ENCODE results near the gene NPC1L1.
"Not testable (repeated sequence)": the region's sequence is repeated elsewhere in the genome, so short reads cannot be mapped to it uniquely, and the experiment has no call there.

NPC1L1 gene

DNA sequence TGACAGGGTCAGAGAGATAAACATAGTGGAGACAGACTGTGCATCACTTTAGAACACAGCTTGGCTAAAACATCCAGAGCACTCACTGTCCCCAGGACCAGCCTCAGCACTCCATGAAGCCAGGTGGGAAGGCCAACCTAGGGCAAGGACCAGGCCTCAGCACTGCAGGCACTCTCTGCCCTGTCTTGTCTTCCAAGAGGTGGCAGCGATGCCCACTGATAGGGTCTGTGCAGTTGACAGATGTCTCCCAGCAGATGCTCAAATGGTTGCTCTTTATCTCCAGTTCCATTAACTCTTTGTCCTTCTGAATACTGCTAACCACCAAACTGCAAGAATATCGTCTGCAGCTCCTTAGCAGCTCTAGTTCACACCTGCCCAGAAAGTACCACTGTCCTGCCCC lies 23.5 kb upstream of the NPC1L1 start:
- DNase-seq (ENCODE audit: low spot score) = no peak

DNA sequence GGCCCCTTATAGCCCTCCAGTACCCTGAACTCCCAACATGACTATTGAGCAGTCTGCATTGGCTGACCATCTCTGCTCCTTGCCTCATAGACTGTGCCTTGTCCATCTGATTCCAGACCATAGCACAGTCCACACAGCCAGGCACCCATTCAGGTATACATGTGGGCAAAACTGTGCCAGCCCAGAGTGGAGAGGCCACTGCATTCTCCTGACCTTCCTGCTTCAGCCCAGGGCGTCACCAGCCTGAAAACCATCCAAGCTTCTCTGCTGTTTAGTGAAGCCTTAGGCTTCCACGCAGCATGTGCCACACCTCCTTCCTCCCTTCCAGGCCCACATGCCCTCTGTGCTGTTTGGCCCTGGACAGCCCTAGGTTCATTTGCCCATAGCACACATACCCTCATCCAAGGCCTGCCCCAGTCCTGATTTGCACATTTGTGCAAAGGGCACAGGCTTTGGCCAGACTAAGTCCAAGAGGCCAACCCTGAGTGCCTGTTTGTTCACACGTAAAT lies 22.1 kb upstream of the NPC1L1 start:
- no peak for DNase-seq (ENCODE audit: low spot score)

DNA sequence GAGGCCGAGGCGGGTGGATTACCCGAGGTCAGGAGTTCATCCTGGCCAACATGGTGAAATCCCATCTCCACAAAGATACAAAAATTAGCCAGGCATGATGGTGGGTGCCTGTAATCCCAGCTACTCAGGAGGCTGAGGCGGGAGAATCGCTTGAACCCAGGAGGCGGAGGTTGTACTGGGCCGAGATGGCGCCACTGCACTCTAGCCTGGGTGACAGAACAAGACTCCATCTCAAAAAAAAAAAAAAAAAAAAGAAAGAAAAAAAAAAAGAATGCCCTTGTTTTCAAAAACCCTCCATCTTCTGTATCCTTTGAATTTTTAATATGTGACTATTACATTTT lies 21.5 kb upstream of the NPC1L1 start:
- not testable (repeated sequence) for DNase-seq (ENCODE audit: low spot score)

DNA sequence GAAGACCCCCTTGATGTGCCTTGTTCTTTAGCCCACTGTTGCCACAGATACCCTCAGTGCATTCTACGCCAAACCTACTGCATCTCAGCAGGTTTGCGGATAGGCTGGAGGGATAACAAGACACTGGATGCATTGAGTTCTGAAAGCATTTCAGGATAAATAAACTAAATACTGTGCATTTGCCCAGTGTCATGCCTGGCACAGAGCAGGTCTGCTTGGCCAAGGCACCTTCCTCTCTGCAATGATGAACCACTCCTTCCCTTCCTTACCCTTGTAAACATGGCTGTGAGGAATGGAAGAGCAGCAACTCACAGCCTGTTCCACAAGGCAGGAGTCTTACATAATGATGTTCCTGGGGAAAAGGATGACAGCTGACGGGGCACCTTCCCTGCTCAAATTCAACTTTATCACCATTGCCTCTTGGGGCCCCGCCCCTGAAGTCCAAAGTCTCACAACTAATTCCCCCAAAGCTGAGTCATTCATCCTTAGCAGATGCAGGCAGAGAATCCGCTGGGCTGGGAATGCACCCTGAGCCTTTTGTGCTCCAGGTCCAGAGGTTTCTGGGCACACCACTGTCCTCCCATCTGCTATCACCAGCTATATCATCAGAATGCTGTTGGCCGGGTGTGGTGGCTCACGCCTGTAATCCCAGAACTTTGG lies 21.0 kb upstream of the NPC1L1 start:
- no peak for DNase-seq (ENCODE audit: low spot score)

DNA sequence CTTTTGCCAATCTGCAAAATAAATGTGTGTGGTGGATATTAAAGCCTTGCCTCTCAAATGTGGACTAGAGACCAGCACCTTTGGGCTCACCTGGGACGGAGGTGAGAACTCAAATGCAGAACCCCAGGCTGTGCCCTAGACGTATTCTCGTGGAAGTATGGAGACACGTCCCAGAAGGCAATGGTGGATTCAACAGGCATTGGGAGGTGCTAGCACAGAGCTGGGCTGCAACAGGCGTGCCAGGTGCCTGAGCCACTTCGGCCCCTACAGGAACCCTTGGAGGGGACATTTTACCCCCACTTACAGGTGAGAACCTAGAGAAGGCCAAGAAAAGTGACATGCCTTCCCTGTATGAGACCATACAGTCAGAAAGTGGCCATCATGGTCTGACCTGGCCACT lies 20.4 kb upstream of the NPC1L1 start:
- DNase-seq (ENCODE audit: low spot score) = no peak

DNA sequence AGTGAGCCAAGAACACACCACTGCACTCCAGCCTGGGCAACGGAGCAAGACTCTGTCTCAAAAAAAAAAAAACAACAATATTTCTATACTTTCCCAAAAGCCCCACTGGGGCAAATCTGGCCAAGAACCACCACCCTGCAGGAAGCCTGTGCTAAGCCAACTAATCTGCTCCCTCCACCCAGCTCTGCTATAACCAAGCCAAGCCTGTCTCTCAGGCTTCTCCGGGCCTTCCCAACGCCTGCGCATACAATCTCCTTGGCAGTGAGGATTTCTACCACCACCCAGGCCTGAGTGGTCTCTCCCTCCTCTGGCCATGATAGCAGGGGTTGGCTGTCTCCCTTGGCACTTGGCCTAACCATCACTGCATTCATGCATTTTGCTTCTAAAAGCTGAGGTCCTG lies 18.4 kb upstream of the NPC1L1 start:
- DNase-seq (ENCODE audit: low spot score) = no peak

DNA sequence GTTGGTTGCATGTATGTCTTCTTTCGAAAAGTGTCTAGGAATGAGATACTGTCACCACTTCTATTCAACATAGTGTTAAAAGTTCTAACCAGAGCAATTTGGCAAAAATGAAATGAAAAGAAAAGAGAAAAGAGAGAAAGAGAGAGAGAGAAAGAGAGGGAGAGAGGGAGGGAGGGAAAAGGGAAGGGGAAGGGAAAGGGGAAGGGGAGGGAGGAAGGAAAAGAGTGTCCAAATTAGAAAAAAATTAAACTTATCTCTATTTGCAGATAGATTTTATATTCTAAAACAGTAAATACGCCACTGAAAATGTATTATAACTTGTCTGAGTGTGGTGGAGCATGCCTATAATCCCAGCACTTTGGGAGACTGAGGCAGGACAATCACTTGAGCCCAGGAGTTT lies 16.4 kb upstream of the NPC1L1 start:
- no peak for DNase-seq (ENCODE audit: low spot score)

DNA sequence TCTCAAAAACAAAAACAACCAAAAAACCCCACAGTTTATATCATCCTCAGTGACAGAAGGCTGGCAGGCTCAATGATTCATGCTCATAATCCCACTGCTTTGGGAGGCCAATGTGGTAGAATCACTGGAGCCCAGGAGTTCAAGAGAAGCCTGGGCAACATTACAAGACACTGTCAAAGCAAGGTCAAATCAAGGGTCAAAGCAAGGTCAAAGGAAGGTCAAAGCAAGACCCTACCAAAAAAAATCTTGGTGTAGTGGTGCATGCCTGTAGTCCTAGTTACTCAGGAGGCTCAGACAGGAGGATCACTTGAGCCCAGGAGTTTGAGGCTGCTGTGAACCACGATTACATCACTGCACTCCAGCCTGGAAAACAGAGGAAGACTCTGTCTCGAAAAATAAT lies 14.2 kb upstream of the NPC1L1 start:
- DNase-seq (ENCODE audit: low spot score) = no peak

DNA sequence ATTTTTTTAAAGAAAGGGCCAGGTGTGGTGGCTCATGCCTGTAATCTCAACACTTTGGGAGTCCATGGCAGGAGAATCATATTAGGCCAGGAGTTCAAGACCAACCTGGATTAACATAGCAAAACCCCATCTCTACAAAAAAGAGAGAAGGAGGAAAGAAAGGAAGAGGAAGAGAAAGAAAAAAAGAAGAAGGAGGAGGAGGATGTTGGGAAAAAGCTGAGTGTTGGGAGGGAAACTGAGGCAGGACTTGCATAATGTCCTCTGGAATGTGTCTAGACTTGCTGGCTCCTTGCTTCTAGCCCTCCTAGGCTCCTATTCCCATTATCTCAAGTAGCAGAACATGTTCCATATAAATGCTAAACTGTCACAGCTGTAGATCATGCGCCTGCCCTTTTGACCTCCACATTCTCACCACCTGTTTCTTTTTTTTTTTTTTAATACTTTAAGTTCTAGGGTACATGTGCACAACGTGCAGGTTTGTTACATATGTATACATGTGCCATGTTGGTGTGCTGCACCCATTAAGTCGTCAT lies 11.4 kb upstream of the NPC1L1 start:
- not testable (repeated sequence) for DNase-seq (ENCODE audit: low spot score)

DNA sequence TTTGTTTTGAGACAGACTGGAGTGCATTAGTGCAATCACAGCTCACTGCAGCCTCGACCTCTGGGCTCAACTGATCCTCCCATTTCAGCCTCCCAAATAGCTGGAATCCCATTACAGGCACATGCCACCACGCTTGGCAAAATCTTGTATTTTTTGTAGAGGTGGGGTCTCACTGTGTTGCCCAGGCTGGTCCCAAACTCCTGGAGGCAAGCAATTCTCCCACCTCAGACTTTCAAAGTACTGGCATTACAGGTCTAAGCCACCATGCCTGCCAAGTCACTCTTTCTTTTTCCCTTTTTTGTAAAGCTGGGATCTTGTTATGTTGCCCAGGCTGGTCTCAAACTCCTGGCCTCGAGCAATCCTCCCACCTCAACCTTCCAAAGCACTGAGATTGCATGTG lies 8.3 kb upstream of the NPC1L1 start:
- DNase-seq (ENCODE audit: low spot score) = no peak

DNA sequence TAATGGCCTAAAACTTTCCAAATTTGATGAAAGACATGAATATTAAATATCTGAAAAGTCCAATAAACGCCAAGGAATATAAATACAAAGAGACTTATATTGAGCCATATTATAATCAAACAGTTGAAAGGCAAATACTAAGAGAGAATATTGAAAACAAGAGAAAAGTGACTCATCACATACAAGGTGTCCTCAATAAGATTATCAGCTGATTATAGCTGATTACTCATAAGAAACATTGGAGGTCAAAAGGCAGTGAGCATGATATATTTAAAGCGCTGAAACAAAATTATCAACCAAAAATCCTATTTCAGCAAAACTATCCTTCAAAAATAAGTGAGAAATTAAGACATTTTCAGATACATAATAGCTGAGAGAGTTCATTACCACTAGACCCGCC lies 7.8 kb upstream of the NPC1L1 start:
- DNase-seq (ENCODE audit: low spot score) = no peak

DNA sequence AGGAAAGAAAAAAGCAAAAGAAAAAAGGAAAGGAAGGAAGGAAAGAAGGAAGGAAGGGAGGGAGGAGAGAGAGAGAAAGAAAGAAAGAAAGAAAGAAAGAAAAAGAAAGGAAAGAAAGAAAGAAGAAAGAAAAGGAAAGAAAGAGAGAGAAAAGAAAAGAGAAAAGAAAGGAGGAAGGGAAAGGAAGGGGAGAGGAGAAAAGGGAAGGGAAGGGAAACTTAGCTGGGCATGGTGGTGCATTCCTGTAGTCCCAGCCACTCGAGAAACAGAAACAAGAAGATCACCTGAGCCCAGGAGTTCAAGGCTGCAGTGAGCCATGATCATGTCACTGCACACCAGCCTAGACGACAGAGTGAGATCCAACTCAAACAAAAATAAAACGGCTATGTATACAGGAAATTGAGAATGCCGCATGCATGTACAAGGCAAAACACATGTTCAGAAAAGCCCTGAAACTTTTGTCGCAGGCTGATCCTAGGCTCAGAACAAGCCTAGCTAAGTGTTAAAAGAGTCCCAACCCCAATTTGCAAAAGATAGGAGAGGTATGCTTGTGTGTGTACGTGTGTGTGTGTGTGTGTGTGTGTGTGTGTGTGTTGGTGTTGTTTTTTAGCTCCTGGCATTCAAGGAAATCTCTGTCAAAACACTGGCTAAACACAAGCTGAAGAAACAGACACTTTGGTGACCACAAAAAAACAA lies 6.6 kb upstream of the NPC1L1 start:
- DNase-seq (ENCODE audit: low spot score) = no peak

DNA sequence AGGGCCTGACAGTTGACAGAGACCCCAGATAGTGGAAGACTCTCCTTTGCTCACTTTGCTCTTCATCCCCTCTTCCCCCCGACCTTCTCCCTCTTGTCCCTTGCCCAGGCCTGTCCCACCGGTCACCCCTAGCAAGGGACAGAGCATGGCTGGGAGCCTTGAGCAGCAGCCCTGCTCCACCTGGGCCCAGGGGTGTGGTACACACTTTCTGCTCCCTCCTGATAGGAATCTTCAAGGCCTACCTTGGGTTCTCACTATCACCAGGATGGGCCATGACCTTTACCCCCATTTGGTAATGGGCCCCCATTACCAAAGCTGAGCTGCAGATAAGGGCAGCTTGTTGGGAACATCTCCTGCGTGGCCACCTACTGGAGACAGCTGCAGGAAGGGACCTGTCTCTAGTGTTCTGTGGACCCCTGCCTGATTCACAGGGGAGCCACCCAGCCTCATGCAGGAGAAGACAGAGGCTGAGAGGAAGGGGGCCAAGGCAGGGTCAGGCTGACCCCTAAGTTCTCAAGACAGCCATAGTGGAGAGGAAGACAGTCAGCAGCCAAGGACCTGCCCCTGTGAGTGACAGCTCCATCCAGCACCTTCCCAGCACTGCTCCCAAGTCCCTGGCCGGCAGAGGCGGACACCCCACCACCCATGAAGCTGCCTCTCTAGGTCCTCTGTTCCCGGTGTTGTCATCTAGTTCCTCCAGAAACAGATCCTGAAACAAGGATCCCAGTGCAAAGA lies 913 bp upstream of the NPC1L1 start:
- no peak for DNase-seq (ENCODE audit: low spot score)

DNA sequence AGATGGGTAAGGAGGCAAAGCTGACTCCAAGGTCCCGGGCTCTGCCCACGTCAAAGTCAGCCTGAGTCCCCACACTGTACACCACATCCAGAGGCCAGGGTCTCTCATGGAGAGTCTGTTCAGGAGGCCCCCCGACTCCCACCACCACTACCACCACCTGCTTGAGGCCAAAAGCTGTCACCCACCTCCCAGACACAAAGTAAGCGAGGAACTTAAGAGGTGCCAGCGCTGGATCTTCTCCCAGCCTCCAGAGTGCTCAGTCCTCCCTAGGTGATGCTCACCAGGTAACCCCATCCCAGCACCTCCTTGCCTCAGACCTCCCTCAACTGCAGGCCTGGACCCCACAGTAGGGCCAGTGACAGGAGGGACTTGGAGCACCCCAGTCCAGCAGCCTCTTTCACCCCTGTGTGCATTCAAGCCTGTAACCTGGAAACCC lies 520 bp downstream of the NPC1L1 start:
- no peak for DNase-seq (ENCODE audit: low spot score)

DNA sequence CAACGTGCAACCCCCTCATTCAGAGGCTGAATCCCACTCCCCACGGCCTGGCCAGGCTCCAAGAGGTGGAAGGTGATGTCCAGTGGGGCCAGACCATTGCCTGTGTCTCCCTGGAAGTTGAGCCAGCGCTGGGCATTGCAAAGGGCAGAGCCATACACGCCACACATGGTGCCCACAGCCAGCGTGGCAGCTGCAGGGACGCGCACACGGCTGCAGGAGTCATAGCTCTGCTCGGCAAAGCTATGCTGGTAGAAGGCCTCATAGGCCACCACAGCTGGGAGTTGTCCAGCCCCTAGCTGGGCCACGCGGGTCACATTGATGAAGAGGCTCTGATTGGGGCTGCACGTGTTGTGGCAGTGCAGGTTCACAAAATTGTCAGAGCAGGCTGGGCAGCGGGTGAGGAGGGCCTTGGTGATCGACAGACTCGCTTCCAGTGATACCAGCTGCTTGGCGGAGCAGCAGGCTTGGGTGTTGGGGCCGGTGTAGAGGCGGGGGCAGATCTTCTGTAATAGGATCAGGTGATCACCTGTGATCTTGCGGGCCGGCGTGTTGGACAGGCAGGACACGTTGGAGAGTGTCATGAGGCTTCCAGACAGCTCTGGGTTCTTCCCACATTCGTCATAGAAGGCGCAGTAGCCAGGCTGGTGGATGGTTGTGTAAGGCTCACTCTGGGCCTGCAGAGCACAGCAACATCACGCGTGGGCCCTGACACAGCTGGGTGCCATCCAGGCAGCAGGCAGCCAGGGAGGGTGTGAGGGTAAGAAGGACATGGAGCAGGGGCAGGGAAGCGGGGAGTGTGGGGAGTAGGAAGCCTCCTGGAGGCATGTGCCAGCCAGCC lies 1.2 kb downstream of the NPC1L1 start:
- DNase-seq (ENCODE audit: low spot score) = no peak

DNA sequence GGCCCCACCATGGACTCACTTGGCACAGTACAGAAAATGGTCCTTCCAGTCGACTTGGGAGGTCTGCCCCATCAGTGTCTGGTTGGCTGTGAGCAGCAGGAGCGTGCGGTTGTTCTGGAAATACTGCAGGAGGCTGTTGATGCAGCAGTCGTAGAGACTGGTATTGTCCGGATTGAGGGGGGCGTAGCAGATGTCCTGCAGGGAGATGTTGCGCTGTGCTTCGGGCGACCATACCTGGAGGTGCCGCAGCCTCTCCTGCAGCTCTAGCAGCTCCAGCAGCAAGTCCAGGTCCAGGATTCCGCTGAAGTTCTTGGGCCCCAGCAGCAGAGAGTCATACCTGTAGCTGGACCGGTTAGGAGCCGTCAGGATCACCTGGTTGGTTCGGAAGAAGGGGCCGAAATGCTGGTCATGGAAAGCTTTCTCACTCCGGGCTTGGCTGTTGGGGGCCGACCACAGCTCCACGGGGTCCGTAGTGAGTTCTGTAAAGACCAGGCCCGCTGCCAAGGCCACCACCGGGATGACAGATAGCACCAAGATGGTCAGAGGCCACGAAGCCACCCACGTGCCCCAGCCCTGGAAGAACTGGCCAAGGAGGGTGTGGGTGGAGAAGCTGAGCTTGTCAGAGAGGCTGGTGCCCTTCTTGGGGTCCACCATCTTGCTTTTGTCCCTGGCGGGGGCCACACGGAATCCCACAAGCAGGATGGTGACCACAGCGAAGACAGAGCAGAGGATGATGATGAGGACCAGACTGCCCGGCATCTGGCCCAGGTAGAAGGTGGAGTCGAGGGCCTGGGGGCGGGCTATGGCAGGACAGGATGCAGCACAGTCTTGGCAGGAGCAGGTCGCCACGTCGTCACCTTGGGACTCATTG lies 2.1 kb downstream of the NPC1L1 start:
- no peak for DNase-seq (ENCODE audit: low spot score)

DNA sequence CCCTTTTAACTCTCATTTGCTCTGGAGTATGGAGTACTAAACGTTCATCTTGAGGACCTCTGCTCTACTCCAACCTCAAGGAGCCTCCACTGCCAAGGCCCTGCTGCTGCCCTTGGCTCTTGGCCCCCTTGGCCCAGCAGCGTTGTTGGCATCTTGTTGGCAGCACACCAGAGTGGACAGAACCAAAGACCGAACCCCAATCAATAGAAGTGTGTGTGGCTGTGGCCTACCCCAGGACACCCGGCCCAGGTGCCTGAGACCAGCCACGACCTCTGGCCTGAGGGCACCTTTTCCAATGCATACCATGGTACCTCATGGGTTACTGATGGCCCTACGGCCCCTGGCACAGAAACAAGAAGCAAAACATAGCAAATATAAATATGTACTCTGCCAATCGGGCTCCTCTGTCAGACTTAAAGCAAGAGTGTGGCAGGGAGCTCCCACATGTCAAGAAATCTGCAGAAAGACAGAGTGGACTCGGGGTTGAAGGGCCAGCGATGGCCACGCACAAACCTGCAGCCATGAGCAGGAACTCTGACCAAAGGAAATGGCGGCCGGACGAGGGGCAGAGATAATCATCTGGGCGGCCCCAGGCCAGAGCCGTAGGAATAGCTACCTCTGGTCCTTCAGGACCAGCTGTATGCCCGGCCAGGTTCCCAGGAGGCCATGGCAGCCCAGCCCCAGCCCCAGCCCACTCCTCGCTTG lies 2.9 kb downstream of the NPC1L1 start:
- no peak for DNase-seq (ENCODE audit: low spot score)

DNA sequence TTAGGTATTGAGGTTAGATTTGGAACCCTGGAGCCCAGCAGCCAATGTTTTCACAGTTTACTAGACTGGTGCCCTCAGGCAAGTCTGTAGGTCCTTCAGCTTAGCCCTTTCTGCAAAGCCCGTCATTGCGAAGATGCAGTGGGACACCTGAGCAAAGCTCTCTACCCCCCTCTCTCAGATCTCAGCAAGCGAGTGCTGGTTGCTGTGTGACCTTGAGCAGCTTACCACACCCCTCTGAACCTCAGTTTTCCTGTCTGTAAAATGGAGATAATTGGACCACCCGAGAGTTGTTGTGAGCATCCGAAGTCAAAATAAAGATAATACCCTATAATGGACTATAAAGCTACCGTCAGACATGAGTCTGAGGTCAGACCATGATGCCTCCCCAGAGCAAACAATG lies 3.7 kb downstream of the NPC1L1 start:
- no peak for DNase-seq (ENCODE audit: low spot score)

DNA sequence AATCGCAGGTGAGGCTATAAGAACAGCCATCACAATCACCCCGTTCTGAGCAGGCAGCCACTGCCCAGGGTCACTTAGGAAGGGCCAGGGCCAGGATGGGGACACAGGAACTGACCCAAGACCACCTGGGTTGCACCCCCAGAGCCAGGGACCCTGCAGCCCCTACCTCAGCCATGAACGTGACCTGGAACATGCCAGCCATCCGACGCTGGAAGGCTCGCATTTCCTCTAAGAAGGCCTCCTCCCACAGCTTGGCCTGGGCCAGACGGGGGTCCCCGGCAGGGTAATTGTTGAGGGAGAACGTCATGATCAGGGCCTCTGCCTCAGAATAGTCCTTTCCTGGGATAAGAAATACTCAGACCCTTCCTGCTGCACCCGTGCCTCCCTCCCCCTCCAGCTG lies 5.0 kb downstream of the NPC1L1 start:
- DNase-seq (ENCODE audit: low spot score) = no peak

DNA sequence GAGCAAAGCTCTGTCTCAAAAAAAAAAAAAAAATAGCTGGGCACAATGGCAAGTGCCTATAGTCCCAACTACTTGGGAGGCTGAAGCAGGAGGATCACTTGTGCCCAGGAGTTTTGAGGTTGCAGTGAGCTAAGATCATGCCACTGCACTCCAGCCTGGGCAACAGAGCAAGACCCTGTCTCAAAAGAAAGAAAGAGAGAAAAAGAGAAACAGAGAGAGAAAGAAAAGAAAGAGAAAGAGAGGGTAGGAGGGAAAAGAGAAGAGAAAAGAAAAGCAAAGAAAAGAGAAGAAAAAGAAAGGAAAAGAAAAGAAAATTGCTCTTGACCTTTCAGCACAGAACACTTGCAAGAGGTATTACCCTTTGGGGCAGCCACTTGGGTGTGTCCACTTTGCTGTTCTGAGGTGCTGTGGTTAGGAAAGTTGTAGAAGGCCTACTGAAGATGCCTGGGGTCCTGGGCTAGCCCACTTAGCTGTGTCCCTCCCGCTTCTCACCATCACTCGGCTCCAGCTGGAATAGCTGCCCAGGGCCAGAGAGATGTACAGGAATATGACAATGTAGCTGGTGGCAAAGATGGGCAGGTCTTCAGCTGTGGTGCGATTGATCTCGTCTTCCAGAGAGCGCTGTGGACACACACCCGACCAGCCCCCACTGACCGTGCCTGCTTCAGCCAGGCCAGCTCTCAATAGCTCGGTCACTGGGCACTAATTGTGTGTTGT lies 5.6 kb downstream of the NPC1L1 start:
- no peak for DNase-seq (ENCODE audit: low spot score)
